HUES48 (cell line): ENCODE measurements around the gene CCDC185.

Source experiments
- H3K27ac ChIP-seq: one replicate; pipeline ENCODE4 v1.7.0; 2013; ENCODE audit warnings: low read depth, low read length, inconsistent platforms
- H3K27me3 ChIP-seq: 2 replicates; pipeline ENCODE4 v1.6.1; 2013; ENCODE audit warnings: mild to moderate bottlenecking, low read length; ENCODE audit not compliant: control insufficient read depth, insufficient read depth
- H3K36me3 ChIP-seq: 2 replicates; pipeline ENCODE4 v1.6.1; 2013; ENCODE audit warnings: low read length; ENCODE audit not compliant: control insufficient read depth, insufficient read depth
- H3K4me1 ChIP-seq: 2 replicates; pipeline ENCODE4 v1.6.1; 2013; ENCODE audit warnings: mild to moderate bottlenecking, low read length; ENCODE audit not compliant: control insufficient read depth, insufficient read depth
- H3K4me3 ChIP-seq: 2 replicates; pipeline ENCODE4 v1.5.1; 2013; ENCODE audit warnings: mild to moderate bottlenecking, low read depth, low read length
- H3K9ac ChIP-seq: 2 replicates; pipeline ENCODE4 v1.6.1; 2013; ENCODE audit warnings: mild to moderate bottlenecking, low read depth, low read length, moderate library complexity
- H3K9me3 ChIP-seq: 2 replicates; pipeline ENCODE4 v1.6.1; 2013; ENCODE audit warnings: low read length; ENCODE audit not compliant: control insufficient read depth, insufficient read depth

CCDC185 gene

GRCh38 chr1:223417903-223418663, 24.9 kb downstream of the CCDC185 start:
- Histone ChIP-seq H3K4me1 (peaks cover 6% of the 10 kb centered on the region; the same call in 1 of the 2 replicates), H3K9me3 (no peaks in the 10 kb centered on the region), H3K4me3 (no peak overlapping the region), H3K36me3 (no peaks in the 10 kb centered on the region), H3K27ac (no peak overlapping the region), H3K27me3 (no peaks in the 10 kb centered on the region), H3K9ac (no peak overlapping the region)

- Histone ChIP-seq H3K9ac (no peak overlapping the region), H3K27me3 (no peaks in the 10 kb centered on the region), H3K27ac (no peak overlapping the region), H3K9me3 (no peaks in the 10 kb centered on the region), H3K4me1 (peaks cover 6% of the 10 kb centered on the region; the same call in 1 of the 2 replicates), H3K36me3 (no peaks in the 10 kb centered on the region), H3K4me3 (no peak overlapping the region)
Observed at GRCh38 chr1:223419115-223419514, 25.9 kb downstream of the CCDC185 start.

GRCh38 chr1:223419561-223419960, 26.3 kb downstream of the CCDC185 start:
- no peaks in the 10 kb centered on the region for H3K36me3 ChIP-seq
- no peaks in the 10 kb centered on the region for H3K27me3 ChIP-seq
- no peak overlapping the region for H3K4me3 ChIP-seq
- no peak overlapping the region for H3K27ac ChIP-seq
- no peaks in the 10 kb centered on the region for H3K9me3 ChIP-seq
- no peak overlapping the region for H3K9ac ChIP-seq
- peaks cover 6% of the 10 kb centered on the region; the same call in 1 of the 2 replicates for H3K4me1 ChIP-seq

- Histone ChIP-seq H3K27ac (no peak overlapping the region), H3K9ac (no peak overlapping the region), H3K36me3 (no peaks in the 10 kb centered on the region), H3K4me3 (no peak overlapping the region), H3K27me3 (no peaks in the 10 kb centered on the region), H3K4me1 (peaks cover 6% of the 10 kb centered on the region; the same call in 1 of the 2 replicates), H3K9me3 (no peaks in the 10 kb centered on the region)
Observed at GRCh38 chr1:223421025-223421424, 27.8 kb downstream of the CCDC185 start.

GRCh38 chr1:223421676-223422075, 28.5 kb downstream of the CCDC185 start:
- Histone ChIP-seq H3K4me1 (peaks cover 6% of the 10 kb centered on the region; the same call in 1 of the 2 replicates), H3K27me3 (no peaks in the 10 kb centered on the region)

GRCh38 chr1:223422911-223423310, 29.7 kb downstream of the CCDC185 start:
- Histone ChIP-seq H3K27me3 (no peaks in the 10 kb centered on the region), H3K9me3 (no peaks in the 10 kb centered on the region), H3K36me3 (no peaks in the 10 kb centered on the region), H3K9ac (no peak overlapping the region), H3K4me1 (peaks cover 6% of the 10 kb centered on the region; the same call in 1 of the 2 replicates), H3K4me3 (no peak overlapping the region), H3K27ac (no peak overlapping the region)

More at GRCh38 chr1:223421676-223422075, 28.5 kb downstream of the CCDC185 start:
- Histone ChIP-seq H3K4me3 (no peak overlapping the region), H3K36me3 (no peaks in the 10 kb centered on the region), H3K9ac (no peak overlapping the region), H3K9me3 (no peaks in the 10 kb centered on the region), H3K27ac (no peak overlapping the region)

- Histone ChIP-seq H3K27ac (no peak overlapping the region), H3K27me3 (no peaks in the 10 kb centered on the region), H3K4me1 (0 out of 2 replicates have a peak, but pooled peaks cover under 1% of the 10 kb centered on the region), H3K9ac (no peak overlapping the region), H3K36me3 (no peaks in the 10 kb centered on the region), H3K9me3 (no peaks in the 10 kb centered on the region), H3K4me3 (no peak overlapping the region)
Observed at GRCh38 chr1:223423641-223424233, 30.5 kb downstream of the CCDC185 start.

GRCh38 chr1:223425550-223425949, 32.3 kb downstream of the CCDC185 start:
- H3K27ac ChIP-seq = no peak overlapping the region
- no peaks in the 10 kb centered on the region for H3K27me3 ChIP-seq
- no peak overlapping the region for H3K9ac ChIP-seq
- no peak overlapping the region for H3K4me3 ChIP-seq
- H3K9me3 ChIP-seq = no peaks in the 10 kb centered on the region
- no peaks in the 10 kb centered on the region for H3K36me3 ChIP-seq
- H3K4me1 ChIP-seq = no peaks in the 10 kb centered on the region

GRCh38 chr1:223426936-223427335, 33.7 kb downstream of the CCDC185 start:
- Histone ChIP-seq H3K9ac (no peak overlapping the region), H3K36me3 (no peaks in the 10 kb centered on the region), H3K4me3 (no peak overlapping the region), H3K27ac (no peak overlapping the region), H3K4me1 (no peaks in the 10 kb centered on the region), H3K27me3 (no peaks in the 10 kb centered on the region), H3K9me3 (no peaks in the 10 kb centered on the region)

- H3K27ac ChIP-seq = no peak overlapping the region
Observed at GRCh38 chr1:223429313-223429731, 36.1 kb downstream of the CCDC185 start.

GRCh38 chr1:223429821-223430220, 36.6 kb downstream of the CCDC185 start:
- no peaks in the 10 kb centered on the region for H3K9me3 ChIP-seq
- H3K27me3 ChIP-seq = no peaks in the 10 kb centered on the region
- no peaks in the 10 kb centered on the region for H3K4me1 ChIP-seq
- no peak overlapping the region for H3K9ac ChIP-seq
- no peaks in the 10 kb centered on the region for H3K36me3 ChIP-seq
- no peak overlapping the region for H3K27ac ChIP-seq
- no peak overlapping the region for H3K4me3 ChIP-seq

More at GRCh38 chr1:223429313-223429731, 36.1 kb downstream of the CCDC185 start:
- Histone ChIP-seq H3K9me3 (no peaks in the 10 kb centered on the region), H3K9ac (no peak overlapping the region), H3K4me1 (no peaks in the 10 kb centered on the region), H3K4me3 (no peak overlapping the region), H3K36me3 (no peaks in the 10 kb centered on the region), H3K27me3 (no peaks in the 10 kb centered on the region)
